ENCODE results near the gene SYNJ2. TPM values are rescaled to one million over a fixed set of nuclear protein-coding genes. Genes with fewer than 3 reads are reported as not detected.

The SYNJ2 gene
- total and polyA plus RNA-seq, 2 experiments from 2014 or later, result 20.5 to 28.6 TPM

DNA sequence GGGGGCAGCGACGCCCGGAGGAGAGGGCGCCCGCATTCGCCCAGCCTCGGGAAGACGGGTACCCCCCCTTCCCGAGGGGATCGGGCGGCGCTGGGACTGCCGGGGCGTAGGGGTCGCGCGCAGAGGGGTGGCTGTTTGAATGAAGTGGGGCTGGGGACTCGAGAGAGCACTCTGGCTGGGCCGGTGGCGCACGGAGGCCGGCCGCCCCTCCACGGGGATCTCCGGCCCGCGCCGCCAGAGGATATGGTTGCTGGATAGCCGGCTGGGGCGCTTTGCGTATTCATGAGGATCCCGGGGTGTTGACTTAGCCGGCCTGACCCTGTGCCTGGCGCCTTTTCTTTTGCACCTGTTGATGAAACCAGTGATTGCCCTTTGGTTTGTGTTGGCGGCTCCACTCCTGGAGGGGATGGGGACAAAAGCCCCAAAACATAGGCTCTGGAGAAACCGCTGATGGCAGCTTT is 469 bp downstream of the SYNJ2 start:
- H4K20me1 ChIP-seq (ENCODE audit: insufficient read depth), result no peaks in the 10 kb centered on the region
- peak overlapping the region; percentile 60 for H2AFZ ChIP-seq
- peak overlapping the region; percentile 89 for H3K9ac ChIP-seq
- H3K36me3 ChIP-seq (ENCODE audit: low read depth), result no peaks in the 10 kb centered on the region
- H3K9me3 ChIP-seq (ENCODE audit: low read depth), result no peaks in the 10 kb centered on the region
- peaks cover 31% of the 10 kb centered on the region for H3F3A ChIP-seq (ENCODE audit: insufficient read depth)
- peaks cover 17% of the 10 kb centered on the region for H3K4me1 ChIP-seq (ENCODE audit: insufficient read depth)
- H3K27me3 ChIP-seq (replicated peaks; ENCODE audit: insufficient read depth), result no peaks in the 10 kb centered on the region
- H3K9me2 ChIP-seq (ENCODE audit: insufficient read depth), result no peaks in the 10 kb centered on the region
- DNase-seq, result peak; percentile 74
- peaks cover 49% of the 10 kb centered on the region for H3K79me2 ChIP-seq (ENCODE audit: insufficient read depth)
- H3K4me2 ChIP-seq (ENCODE audit: unreplicated experiment), result peak overlapping the region; percentile 99
- no peak overlapping the region for H3K27ac ChIP-seq
- H3K4me3 ChIP-seq, result peak overlapping the region; percentile 96
- 1% methylated on average over 22 to 30 of the region's 36 CpGs for WGBS, 2 experiments (ENCODE audit: low coverage in 1 of 2, low lambda C conversion rate in 2 of 2, missing lambda C conversion rate in 2 of 2)
- no peak for TF ChIP-seq EZH2 (IDR thresholded peaks at IDR 0.05; ENCODE audit: insufficient read depth, poor library complexity, severe bottlenecking)
- TF ChIP-seq EZH2phosphoT487 (IDR thresholded peaks at IDR 0.05; ENCODE audit: insufficient read depth, low read depth), result no peak
- in situ Hi-C loops (cut with MboI), result no loop called here

GRCh38 chr6:157982563-157983405 is 1.1 kb downstream of the SYNJ2 start:
- H3K9me3 ChIP-seq (ENCODE audit: low read depth), result no peaks in the 10 kb centered on the region
- H3K9ac ChIP-seq, result peak overlapping the region; percentile 89
- H3K9me2 ChIP-seq (ENCODE audit: insufficient read depth), result no peaks in the 10 kb centered on the region
- in situ Hi-C loops (cut with MboI), result no loop called here
- H3K4me1 ChIP-seq (ENCODE audit: insufficient read depth), result peaks cover 17% of the 10 kb centered on the region
- no peaks in the 10 kb centered on the region for H4K20me1 ChIP-seq (ENCODE audit: insufficient read depth)
- TF ChIP-seq EZH2 (IDR thresholded peaks at IDR 0.05; ENCODE audit: insufficient read depth, poor library complexity, severe bottlenecking) (no peak), EZH2phosphoT487 (IDR thresholded peaks at IDR 0.05; ENCODE audit: insufficient read depth, low read depth) (no peak)
- DNase-seq, result peak; percentile 74
- peak overlapping the region; percentile 49 for H3K27ac ChIP-seq
- H2AFZ ChIP-seq, result peak overlapping the region; percentile 60
- H3F3A ChIP-seq (ENCODE audit: insufficient read depth), result peaks cover 31% of the 10 kb centered on the region
- no peaks in the 10 kb centered on the region for H3K27me3 ChIP-seq (replicated peaks; ENCODE audit: insufficient read depth)
- peak overlapping the region; percentile 96 for H3K4me3 ChIP-seq
- WGBS, 2 experiments (ENCODE audit: low coverage in 1 of 2, low lambda C conversion rate in 2 of 2, missing lambda C conversion rate in 2 of 2), result 25 to 28% methylated on average over 17 of the region's 17 CpGs
- H3K79me2 ChIP-seq (ENCODE audit: insufficient read depth), result peaks cover 56% of the 10 kb centered on the region
- no peaks in the 10 kb centered on the region for H3K36me3 ChIP-seq (ENCODE audit: low read depth)
- peak overlapping the region; percentile 99 for H3K4me2 ChIP-seq (ENCODE audit: unreplicated experiment)

DNA sequence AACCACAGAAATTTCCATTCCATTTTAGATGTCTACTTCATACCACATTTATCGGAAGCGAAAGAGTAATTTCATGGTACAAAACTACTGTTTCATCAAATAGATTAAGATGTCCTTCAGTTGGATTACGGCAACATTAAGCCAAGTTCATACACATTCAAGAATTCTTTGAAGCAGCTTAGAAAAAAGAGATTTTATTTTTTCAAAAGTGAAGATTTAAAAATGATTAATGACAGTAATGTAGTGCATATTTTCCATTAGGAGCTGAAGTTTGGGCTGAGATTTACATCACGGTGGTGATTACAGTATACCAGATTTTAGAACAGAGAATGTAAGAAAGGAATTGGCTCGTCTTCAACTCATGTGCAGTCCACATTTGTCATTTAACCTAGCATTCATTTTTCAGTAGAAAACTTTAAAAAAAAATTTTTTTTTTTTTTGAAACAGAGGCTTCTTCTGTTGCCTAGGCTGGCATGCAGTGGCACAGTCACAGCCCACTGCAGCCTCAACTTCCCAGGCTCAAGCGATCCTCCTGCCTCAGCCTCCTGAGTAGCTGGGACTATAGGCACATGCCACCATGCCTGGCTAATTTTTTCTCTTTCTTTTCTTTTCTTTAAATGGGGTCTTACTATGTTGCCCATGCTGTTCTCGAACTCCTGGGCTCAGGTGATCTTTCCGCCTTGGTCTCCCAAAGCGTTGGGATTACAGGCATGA is 1.9 kb downstream of the SYNJ2 start:
- peak; percentile 77 for DNase-seq
- in situ Hi-C loops (cut with MboI), result no loop called here
- peak overlapping the region; percentile 99 for H3K4me2 ChIP-seq (ENCODE audit: unreplicated experiment)
- no peak overlapping the region for H2AFZ ChIP-seq
- peak overlapping the region; percentile 96 for H3K4me3 ChIP-seq
- peak overlapping the region; percentile 89 for H3K9ac ChIP-seq
- H3K27ac ChIP-seq, result peak overlapping the region; percentile 49
- TF ChIP-seq EZH2 (IDR thresholded peaks at IDR 0.05; ENCODE audit: insufficient read depth, poor library complexity, severe bottlenecking), result no peak
- TF ChIP-seq EZH2phosphoT487 (IDR thresholded peaks at IDR 0.05; ENCODE audit: insufficient read depth, low read depth), result no peak
- H3K27me3 ChIP-seq (replicated peaks; ENCODE audit: insufficient read depth), result no peaks in the 10 kb centered on the region
- no peaks in the 10 kb centered on the region for H3K9me3 ChIP-seq (ENCODE audit: low read depth)
- H3K9me2 ChIP-seq (ENCODE audit: insufficient read depth), result no peaks in the 10 kb centered on the region
- H3K4me1 ChIP-seq (ENCODE audit: insufficient read depth), result peaks cover 17% of the 10 kb centered on the region
- peaks cover 29% of the 10 kb centered on the region for H3F3A ChIP-seq (ENCODE audit: insufficient read depth)
- no peaks in the 10 kb centered on the region for H4K20me1 ChIP-seq (ENCODE audit: insufficient read depth)
- peaks cover 64% of the 10 kb centered on the region for H3K79me2 ChIP-seq (ENCODE audit: insufficient read depth)
- no peaks in the 10 kb centered on the region for H3K36me3 ChIP-seq (ENCODE audit: low read depth)
- WGBS, 2 experiments (ENCODE audit: low coverage in 1 of 2, low lambda C conversion rate in 2 of 2, missing lambda C conversion rate in 2 of 2), result 59 to 66% methylated on average over 9 of the region's 9 CpGs

DNA sequence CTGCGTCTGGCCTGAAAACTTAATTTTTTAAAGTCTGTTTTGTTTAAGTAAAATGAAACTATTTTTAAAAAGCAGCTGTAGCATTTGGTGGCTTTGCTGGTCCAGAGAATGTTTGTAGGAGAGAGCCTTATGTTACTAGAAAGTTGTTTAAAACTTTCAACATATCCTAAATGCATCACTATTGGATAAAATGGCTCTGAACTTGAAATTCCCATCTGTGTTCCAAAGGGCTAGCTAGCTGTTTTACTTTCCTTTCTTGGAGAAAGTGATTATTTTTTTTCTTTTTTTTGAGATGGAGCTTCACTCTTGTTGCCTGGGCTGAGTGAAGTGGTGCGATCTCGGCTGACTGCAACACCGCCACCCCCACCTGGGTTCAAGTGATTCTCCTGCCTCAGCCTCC is 2.5 kb downstream of the SYNJ2 start:
- DNase-seq, result no peak
- no peaks in the 10 kb centered on the region for H4K20me1 ChIP-seq (ENCODE audit: insufficient read depth)
- WGBS, 2 experiments (ENCODE audit: low coverage in 1 of 2, low lambda C conversion rate in 2 of 2, missing lambda C conversion rate in 2 of 2), result 91 to 95% methylated on average over 4 of the region's 4 CpGs

More for the DNA sequence above, 2.5 kb downstream of the SYNJ2 start:
- Histone ChIP-seq H3K27me3 (replicated peaks; ENCODE audit: insufficient read depth) (no peaks in the 10 kb centered on the region), H3K4me2 (ENCODE audit: unreplicated experiment) (peak overlapping the region; percentile 99), H3K27ac (peak overlapping the region; percentile 49), H3K4me1 (ENCODE audit: insufficient read depth) (peaks cover 17% of the 10 kb centered on the region), H3K9me3 (ENCODE audit: low read depth) (no peaks in the 10 kb centered on the region), H3K79me2 (ENCODE audit: insufficient read depth) (peaks cover 69% of the 10 kb centered on the region), H3K36me3 (ENCODE audit: low read depth) (no peaks in the 10 kb centered on the region), H3F3A (ENCODE audit: insufficient read depth) (peaks cover 29% of the 10 kb centered on the region), H3K9me2 (ENCODE audit: insufficient read depth) (no peaks in the 10 kb centered on the region), H2AFZ (no peak overlapping the region), H3K9ac (peak overlapping the region; percentile 89), H3K4me3 (peak overlapping the region; percentile 96)
- in situ Hi-C loops (cut with MboI), result no loop called here
- TF ChIP-seq EZH2phosphoT487 (IDR thresholded peaks at IDR 0.05; ENCODE audit: insufficient read depth, low read depth) (no peak), EZH2 (IDR thresholded peaks at IDR 0.05; ENCODE audit: insufficient read depth, poor library complexity, severe bottlenecking) (no peak)
